HG02588 (cell line): ENCODE results near the gene PPL.
"Not testable (repeated sequence)": the region's sequence is repeated elsewhere in the genome, so short reads cannot be mapped to it uniquely, and the experiment has no call there.

ENCODE experiments used
- ATAC-seq: cut with Tn5 transposase; IDR thresholded peaks from one replicate; pipeline ENCODE4 v1.9.1; 2021; ENCODE audit warnings: mild to moderate bottlenecking, moderate library complexity; ENCODE audit not compliant: unreplicated experiment

Gene PPL, protein sequence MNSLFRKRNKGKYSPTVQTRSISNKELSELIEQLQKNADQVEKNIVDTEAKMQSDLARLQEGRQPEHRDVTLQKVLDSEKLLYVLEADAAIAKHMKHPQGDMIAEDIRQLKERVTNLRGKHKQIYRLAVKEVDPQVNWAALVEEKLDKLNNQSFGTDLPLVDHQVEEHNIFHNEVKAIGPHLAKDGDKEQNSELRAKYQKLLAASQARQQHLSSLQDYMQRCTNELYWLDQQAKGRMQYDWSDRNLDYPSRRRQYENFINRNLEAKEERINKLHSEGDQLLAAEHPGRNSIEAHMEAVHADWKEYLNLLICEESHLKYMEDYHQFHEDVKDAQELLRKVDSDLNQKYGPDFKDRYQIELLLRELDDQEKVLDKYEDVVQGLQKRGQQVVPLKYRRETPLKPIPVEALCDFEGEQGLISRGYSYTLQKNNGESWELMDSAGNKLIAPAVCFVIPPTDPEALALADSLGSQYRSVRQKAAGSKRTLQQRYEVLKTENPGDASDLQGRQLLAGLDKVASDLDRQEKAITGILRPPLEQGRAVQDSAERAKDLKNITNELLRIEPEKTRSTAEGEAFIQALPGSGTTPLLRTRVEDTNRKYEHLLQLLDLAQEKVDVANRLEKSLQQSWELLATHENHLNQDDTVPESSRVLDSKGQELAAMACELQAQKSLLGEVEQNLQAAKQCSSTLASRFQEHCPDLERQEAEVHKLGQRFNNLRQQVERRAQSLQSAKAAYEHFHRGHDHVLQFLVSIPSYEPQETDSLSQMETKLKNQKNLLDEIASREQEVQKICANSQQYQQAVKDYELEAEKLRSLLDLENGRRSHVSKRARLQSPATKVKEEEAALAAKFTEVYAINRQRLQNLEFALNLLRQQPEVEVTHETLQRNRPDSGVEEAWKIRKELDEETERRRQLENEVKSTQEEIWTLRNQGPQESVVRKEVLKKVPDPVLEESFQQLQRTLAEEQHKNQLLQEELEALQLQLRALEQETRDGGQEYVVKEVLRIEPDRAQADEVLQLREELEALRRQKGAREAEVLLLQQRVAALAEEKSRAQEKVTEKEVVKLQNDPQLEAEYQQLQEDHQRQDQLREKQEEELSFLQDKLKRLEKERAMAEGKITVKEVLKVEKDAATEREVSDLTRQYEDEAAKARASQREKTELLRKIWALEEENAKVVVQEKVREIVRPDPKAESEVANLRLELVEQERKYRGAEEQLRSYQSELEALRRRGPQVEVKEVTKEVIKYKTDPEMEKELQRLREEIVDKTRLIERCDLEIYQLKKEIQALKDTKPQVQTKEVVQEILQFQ (N-terminal part only)

DNA sequence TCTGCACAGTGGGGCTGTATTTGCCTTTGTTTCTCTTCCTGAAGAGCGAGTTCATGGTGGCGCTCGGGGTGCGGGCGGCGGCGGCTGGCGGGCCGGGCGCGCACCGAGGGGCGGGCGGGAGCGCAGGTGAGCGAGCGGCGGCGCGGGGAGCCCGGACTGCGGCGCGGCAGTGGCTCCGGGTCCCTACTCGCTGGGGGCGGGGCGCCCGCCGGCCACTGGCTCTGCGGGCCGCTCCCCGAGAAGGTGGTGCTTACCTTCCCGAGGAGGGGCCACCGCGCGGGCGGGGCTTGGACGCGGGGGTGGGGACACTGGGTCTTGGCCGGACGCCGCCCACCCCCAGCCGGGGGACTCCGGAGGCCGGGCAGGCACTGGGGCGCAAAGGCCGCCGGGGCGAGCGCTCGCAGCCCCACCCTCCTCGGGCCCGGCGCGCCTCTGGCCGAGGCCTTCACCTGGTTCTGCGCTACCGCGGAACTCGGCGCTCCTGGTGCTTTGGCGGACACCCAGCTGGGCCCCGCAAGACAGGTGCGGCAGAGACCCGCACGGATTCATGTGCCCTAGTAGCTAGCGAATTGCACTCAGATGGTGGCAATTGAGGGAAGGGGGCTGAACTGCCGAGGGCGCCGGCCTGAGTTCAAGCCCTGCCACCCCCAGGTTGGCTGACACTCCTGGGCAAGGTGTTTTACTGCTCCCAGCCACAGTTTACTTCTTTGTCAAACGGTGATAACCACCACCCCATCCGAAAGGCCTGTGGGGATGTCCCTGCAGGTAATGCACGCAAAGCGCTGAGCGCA is at the start of gene PPL:
Gene PPL, minus strand, starts transcription at position 158 of the 791 bp plus-strand sequence. Its CDS starts 103 bp downstream, at position 55.
- no peak for ATAC-seq

DNA sequence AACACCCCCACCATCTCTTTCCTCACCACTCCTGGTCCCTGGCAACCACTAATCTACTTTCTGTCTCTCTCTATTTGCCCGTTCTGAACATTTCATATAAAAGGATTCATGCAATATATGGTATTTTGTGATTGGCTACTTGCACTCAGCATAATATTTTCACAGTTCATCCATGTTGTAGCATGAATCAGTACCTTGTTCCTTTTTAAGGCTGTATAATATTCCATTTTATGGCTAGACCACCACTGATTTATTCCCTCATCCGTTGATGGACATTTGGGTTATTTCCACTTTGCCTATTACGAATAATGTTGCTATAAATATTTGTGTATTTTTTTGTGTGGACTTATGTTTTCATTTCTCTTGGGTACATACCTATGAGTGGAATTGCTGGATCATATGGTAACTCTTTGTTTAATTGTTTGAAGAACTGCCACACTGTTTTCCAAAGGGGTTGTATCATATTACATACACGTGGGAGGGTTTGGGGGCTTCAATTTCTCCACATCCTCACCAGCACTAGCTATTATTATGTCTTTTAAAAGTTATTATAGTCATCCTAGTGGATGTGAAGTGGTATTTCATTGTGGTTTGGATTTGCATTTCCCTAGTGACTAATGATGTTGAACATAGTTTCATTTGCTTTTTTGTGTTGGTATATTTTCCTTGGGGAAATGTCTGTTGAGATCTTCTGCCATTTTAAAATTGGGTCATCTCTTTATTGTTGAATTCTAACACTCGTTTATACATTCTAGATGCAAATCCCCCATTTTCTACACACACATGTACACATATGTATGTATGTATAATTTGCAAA is 47.4 kb upstream of the PPL start:
- no peak for ATAC-seq

DNA sequence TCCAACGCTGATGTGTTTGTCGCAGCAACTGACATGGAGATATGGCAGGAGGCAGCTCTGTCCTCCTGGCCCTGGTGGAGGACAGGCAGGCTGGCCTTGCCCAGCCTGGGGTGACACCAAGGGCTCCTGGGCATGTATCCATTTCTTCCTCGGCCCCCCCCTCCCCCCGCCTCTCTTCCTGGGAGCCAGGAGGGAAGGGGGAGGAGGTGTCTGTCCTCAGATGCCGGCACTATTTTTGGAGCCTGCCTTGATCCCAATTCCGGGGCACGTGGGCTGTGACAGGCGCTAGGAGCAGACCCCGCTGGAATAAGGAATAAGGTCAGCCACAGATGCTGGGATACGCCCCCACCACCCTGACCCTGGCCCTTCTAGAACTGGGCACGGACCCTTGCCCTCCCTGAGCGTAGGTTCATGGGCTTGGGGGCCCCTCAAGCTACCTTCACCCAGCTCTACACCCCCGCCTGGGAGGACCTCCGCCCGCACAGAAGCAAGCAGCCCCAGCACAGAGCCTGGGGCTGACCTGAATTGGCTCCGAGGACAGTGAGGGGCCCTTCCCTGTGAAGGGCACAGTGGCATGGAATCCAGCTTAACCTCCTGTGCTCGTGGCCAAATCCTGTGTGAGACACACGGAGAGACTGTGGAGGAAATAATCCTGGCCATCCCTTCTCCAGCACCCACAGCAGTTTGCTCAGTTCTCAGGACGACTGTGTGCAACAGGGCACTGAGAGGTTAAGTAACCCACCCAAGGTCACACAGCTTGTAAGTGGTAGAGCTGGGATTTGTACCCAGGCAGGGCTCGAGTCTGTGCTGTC is 45.3 kb upstream of the PPL start:
- ATAC-seq, result no peak

DNA sequence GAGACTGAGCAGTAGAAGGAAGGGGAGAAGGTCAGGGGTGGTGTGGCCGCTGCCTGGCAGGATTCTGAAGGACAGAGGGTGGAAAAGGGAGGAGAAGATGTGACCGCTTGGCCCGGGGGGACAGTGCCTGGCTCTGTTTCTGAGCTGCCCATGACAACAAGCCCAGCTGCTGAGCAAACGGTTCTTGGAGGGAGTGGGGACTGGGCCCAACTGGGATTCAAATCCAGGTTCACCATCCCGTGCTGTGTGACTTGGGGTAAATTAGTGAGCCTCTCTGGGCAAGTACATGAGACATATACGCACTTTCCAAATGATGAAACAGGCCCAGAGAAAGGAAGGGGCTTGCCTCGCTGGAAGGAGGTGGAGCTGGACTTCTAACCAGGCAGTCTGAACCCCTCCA is 44.5 kb upstream of the PPL start:
- ATAC-seq, result no peak

DNA sequence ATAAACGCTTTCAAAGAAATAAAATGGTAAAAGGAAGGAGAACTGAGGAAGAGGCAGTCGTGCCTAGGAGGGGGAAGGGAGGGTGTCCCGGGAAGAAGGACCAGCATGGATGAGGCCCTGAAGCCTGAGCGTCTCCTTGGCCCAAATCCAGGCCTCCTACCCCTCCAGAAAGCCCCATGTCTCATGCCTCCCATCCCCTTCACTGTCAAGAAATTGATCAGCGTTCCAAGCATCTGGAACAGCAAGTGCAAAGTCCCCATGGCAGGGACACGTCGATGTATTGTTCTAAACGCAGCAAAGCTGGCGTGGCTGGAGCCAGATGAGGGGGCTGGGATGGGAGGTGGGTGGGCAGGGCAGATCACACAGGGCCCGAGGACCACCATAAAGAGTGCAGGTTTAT is 43.7 kb upstream of the PPL start:
- no peak for ATAC-seq

DNA sequence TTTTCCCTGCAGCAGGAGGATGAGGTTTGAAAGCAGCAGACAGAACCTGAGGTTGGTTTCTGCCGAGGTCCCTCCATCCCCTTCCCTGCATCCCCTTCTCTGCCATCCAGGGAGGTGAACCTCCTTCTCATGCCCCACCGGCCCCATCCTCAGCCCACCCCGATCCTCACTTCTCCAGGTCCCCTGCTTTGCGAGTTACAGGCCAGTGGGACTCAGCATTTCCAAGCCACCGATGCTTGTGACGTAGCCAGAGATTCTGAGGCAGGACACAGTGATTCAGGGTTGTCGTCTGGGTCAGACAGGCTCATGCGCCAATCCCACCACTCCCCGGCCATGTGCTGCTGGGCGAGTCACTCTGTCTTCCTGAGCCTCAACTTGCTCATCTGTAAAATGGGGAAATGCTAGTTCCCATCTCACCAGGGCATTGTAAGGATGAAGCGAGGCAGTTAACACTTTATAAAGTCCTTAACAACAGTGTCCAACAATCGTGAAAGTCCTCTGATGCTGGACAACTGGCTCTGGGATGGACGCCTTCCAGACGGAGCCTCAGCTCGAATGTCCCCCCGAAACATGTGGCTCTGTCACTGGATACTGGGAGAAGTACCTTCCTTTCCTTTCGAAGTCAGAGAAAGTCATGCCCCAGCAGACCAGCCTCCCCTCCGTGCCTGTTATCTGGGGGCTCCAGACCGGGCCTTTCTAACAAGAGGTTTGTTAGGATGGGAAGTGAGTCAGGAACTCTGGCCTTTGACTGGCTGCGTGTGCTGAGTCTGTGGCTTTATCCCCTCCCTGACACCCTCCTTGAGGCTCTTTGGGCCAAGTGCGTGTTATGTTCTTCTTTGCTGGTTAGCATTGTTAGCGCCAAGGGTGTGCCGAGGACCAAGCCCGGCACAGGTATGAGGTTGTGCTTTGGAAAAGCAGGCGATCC is 43.0 kb upstream of the PPL start:
- ATAC-seq, result no peak

DNA sequence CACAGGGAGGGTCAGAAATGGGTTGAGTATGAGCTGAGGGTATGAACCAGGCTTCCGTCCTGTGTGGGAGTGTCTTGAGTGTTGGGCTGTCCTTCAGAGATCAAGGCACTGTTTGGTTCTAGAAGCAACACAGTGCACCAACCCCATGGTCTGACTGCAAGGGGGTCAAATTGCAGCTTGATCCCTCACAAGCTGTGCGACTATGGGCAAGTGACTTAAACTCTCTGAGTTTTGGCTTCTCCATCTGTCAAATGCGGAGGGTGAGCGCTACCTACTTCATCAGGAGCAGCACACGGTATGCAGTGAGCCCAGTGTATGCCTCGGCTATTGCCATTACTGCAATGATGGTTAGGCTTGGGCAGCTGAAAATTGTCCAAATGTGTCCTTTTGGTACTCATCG is 42.2 kb upstream of the PPL start:
- no peak for ATAC-seq

DNA sequence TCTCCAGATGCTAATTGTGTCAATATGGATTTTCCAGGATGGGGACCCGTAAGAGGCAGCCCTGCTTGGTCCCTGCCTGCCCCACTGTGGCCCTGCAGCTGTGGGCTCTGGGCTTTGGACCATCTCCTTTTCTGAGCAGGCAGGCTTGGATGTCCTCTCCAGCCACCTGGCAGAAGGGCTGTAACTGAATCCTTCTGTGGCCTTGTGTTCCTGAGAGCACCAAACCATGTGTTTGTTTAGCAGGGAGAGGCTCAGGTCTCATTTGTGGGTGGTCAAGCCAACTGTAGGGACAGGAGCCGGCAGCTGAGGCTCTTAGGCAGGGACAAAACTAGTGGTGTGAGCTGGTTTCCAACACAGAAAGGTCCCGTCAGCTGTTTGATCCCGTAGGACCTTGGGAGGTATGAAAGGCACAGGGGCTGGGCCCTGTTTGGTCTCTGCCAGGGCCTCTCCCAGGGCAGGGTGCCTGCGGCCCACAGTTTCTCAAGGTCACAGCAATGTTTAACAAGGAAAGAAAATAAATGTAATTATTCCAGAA is 39.7 kb upstream of the PPL start:
- ATAC-seq, result no peak

DNA sequence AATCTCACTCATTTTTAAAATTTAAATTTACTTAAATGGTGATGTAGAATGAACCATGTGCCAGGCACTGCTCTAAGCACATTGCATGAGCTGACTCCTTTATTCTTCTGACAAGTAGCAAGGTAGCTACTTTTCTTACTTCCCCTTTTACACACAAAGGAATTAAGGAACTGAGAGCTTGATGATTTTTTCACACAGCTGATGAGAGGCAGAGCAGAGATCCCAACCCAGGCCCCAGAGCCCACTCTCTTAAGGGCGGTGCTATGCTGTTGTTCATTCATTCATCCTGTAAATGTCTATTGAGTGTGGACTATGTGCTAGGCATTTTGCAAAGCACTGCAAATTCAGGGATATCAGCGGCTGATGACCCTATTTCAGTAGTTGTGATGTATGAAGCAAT is 39.1 kb upstream of the PPL start:
- ATAC-seq, result peak; percentile 81

DNA sequence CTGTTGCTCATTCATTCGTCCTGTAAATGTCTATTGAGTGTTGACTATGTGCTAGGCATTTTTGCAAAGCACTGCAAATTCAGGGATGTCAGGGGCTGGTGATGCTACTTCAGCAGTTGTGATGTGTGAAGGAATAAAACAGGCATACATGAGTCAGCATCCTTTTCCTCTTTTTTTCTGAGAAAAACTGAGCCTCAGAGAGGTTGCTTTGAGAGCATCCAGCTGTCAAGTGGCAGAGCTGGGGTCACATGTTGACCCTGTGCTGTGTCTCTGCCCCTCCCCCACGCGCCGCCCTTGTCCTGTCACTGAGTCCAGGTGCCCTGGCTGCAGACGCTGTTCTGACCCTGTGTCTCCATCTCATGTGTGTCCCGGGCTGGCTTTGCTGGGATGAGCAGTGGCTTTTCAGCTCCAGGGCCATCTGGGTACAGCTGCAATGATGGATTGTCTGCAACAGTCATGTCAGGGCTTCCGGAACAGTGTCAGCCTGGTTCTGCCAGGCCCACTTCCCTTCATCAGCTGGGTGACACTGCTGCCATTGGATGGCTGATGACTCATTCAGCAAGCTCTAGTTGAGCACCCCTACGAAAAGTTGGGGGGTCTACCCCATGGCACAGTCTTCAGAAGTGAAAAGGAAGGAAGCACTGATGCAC is 36.1 kb upstream of the PPL start:
- no peak for ATAC-seq

DNA sequence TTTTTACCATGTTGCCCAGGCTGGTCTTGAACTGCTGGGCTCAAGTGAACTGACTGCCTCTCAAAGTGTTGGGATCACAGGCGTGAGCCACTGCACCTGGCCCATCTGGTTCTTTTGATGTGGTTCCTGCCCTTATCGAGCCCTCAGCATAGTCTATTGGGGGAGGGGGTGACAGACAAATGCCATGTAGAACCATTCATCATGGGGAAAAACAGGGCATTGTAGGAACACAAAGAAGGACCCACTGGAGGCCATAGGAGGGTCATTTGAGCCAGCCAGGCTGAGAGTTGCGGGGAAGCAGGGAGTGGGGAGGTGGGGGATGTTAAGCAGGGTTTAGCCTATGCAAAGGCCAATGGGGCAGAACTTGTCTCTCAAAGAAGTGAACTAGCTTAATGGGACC is 33.1 kb upstream of the PPL start:
- ATAC-seq, result no peak

DNA sequence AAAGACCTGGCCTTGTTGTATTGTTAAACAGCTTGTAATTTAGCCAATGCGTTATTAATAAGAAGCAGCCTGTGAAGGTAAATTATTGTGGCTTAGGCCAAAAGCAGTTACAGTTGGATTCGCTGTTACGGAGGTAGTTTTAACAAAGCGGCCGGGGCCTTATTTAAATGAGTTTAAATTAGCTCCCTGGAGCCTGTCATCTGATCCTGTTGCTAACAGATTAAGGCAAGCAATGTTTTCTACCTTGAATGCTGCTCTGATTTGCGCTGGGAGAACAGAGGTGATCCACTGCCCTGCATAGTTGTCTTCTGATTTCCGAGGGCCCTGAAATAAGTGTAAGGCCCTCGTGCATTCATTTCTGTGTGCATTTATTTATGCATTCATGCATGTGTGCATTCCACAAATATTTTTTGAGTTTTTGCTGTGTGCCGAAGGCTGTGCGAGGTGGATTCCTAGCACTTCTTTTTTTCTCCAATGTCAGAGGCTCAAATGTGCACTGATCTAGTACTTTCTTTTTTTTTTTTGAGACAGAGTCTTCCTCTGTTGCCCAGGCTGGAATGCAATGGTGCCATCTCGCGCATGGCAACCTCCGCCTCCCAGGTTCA is 32.0 kb upstream of the PPL start:
- ATAC-seq, result no peak

DNA sequence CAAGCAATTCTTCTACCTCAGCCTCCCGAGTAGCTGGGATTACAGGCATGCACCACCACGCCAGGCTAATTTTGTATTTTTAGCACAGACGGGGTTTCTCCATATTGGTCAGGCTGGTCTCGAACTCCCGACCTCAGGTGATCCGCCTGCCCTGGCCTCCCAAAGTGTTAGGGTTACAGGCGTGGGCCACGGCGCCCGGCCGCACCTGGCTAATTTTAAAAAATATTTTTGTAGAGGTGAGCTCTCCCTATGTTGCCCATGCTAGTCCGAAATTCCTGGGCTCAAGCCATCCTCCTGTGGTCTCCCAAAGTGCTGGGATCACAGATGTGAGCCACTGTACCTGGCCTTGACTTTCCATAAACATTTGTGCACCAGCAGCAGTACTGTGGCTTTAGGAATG is 31.3 kb upstream of the PPL start:
- not testable (repeated sequence) for ATAC-seq

DNA sequence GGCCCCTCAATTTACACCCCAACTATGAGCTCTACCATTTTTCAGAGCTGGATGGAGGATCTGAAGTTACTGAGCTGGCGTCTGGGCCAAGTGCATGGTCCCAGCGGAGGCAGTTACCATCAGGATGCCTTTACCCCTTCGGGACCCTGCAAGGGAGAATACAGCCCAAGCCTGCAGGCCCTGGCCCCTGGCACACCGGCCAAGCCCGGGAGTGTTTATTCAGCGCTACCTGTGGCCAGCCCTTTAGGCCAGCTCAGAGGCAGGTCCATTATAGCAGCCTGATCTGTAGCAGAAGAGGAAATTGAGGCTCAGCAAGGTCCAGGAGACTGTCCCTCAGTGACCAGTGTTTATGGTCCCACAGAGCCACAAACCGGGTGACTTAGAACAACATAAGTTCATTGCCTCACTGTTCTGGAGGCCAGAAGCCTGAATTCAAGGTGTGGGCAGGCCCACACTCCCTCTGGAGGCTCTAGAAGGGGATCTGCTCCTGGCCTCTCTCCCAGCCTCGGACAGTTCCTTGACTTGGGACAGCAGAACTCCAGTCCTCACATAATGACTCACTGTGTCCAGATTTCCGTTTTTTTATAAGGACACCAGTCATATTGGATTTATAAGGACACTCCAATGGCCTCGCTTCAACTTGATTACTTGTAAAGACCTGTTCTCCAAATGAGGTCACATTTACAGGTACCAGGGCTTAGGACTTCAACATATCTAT is 29.9 kb upstream of the PPL start:
- no peak for ATAC-seq

DNA sequence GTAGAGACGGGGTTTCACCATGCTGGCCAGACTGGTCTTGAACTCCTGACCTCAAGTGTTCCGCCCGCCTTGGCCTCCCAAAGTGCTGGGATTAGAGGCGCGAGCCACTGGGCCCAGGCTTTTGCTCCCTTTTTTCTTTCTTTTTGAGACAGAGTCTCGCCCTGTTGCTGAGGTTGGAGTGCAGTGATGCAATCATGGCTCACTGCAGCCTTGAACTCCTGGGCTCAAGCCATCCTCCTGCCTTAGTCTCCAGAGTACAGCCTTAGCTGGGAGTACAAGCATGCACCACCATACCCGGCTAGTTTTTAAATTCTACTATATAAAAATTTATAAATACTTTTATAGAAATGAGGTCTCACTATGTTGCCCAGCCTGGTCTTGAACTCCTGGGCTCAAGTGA is 26.6 kb upstream of the PPL start:
- ATAC-seq, result not testable (repeated sequence)

DNA sequence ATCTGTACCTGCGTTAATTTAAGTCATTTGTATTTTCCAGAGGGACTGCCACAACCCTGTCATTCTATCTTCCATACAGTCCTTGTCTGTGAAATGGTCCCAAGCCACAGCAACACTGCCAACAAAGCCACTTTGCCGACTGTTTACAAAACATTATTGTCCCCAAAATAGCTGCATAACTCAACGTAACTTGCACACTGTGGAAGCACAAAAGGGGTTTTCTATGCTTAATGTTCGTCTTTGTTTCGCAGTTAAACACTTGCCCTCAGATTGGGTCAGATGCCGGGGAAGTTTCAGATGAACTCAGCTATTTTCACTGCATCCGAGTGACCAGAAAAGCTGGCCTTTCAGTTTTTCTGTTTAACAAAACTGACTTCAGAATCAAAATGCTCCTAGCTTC is 25.8 kb upstream of the PPL start:
- no peak for ATAC-seq
